Activated CD8-positive, alpha-beta memory T cell treated with anti-CD3 and anti-CD28 coated beads for 36 hours (primary cell): ENCODE measurements around the gene CAPN8. TPM values are rescaled to one million over a fixed set of nuclear protein-coding genes. Genes with fewer than 3 reads are reported as not detected.

ENCODE experiments used
- CTCF ChIA-PET: fragments of 350-600 bp; sonication (Branson Sonifier 250); formaldehyde crosslinking; loops from one replicate; lab custom pipeline; 2021; ENCODE audit warnings: antibody characterized with exemption; lab: Charles Lee
- POLR2A ChIA-PET: fragments of 350-600 bp; sonication (Branson Sonifier 250); formaldehyde crosslinking; loops from one replicate; lab custom pipeline; 2021; ENCODE audit warnings: antibody characterized with exemption; lab: Charles Lee
- total RNA-seq, 2 experiments: library from RNA; stranded (reverse); gene quantifications; one replicate each; pipeline ENCODE4 v1.2.3, GENCODE V29; 2021

Gene CAPN8
- total RNA-seq, result not detected

GRCh38 chr1:223665592-223666312 lies at the start of gene CAPN8:
Gene CAPN8, minus strand, starts transcription at chr1:223665701. Its CDS starts 55 bp downstream, at chr1:223665646.
- POLR2A ChIA-PET, result no interaction called here
- CTCF ChIA-PET, result no interaction called here

- POLR2A ChIA-PET, result no interaction called here
- CTCF ChIA-PET, result interaction anchor here (1.8 to 5.2 kb wide), 2 partner anchors 19 to 34 kb away, joined by 4 to 44 read pairs; no protein-coding TSS in a partner anchor
Measured at GRCh38 chr1:223714849-223715603, 49.5 kb upstream of the CAPN8 start.

- ChIA-PET CTCF (interaction anchor here (5.2 kb wide), 1 partner anchor 35 kb away, joined by 44 read pairs; no protein-coding TSS in a partner anchor), POLR2A (no interaction called here)
Measured at GRCh38 chr1:223714421-223714724, 48.9 kb upstream of the CAPN8 start.

- ChIA-PET CTCF (interaction anchor here (5.2 kb wide), 1 partner anchor 35 kb away, joined by 44 read pairs; no protein-coding TSS in a partner anchor), POLR2A (no interaction called here)
Measured at GRCh38 chr1:223713546-223714420, 48.3 kb upstream of the CAPN8 start.

GRCh38 chr1:223712850-223713474 lies 47.5 kb upstream of the CAPN8 start:
- CTCF ChIA-PET, result interaction anchor here (0.9 to 5.2 kb wide), 2 partner anchors 9 to 36 kb away, joined by 4 to 44 read pairs; no protein-coding TSS in a partner anchor
- POLR2A ChIA-PET, result no interaction called here

- POLR2A ChIA-PET, result interaction anchor here (0.5 kb wide), 1 partner anchor 385 kb away, joined by 3 read pairs; no protein-coding TSS in a partner anchor
Measured at GRCh38 chr1:223712194-223712849, 46.8 kb upstream of the CAPN8 start, which contains the start of gene CAPN2. Gene CAPN2, plus strand, starts transcription at chr1:223712539. Its CDS starts 102 bp downstream, at chr1:223712641.

GRCh38 chr1:223711747-223712193 lies 46.3 kb upstream of the CAPN8 start:
- POLR2A ChIA-PET, result interaction anchor here (0.5 kb wide), 1 partner anchor 386 kb away, joined by 3 read pairs; no protein-coding TSS in a partner anchor

More at GRCh38 chr1:223712194-223712849, 46.8 kb upstream of the CAPN8 start, which contains the start of gene CAPN2:
- CTCF ChIA-PET, result interaction anchor here (0.9 to 5.2 kb wide), 5 partner anchors 9 to 58 kb away, joined by 3 to 44 read pairs (median 4); no protein-coding TSS in a partner anchor

GRCh38 chr1:223711173-223711572 lies 45.7 kb upstream of the CAPN8 start:
- ChIA-PET CTCF (interaction anchor here (1.4 to 5.2 kb wide), 5 partner anchors 13 to 60 kb away, joined by 3 to 44 read pairs (median 4); no protein-coding TSS in a partner anchor), POLR2A (interaction anchor here (1.2 kb wide), 1 partner anchor 10 kb away, joined by 3 read pairs; no protein-coding TSS in a partner anchor)

More at GRCh38 chr1:223711747-223712193, 46.3 kb upstream of the CAPN8 start:
- CTCF ChIA-PET, result interaction anchor here (0.9 to 5.2 kb wide), 6 partner anchors 10 to 59 kb away, joined by 3 to 44 read pairs (median 4); no protein-coding TSS in a partner anchor

GRCh38 chr1:223710179-223711133 lies 45.0 kb upstream of the CAPN8 start:
- CTCF ChIA-PET, result interaction anchor here (1.4 to 5.2 kb wide), 4 partner anchors 12 to 60 kb away, joined by 4 to 44 read pairs (median 4); no protein-coding TSS in a partner anchor
- POLR2A ChIA-PET, result interaction anchor here (1.2 kb wide), 1 partner anchor 9 kb away, joined by 3 read pairs; no protein-coding TSS in a partner anchor

GRCh38 chr1:223709598-223709997 lies 44.1 kb upstream of the CAPN8 start:
- POLR2A ChIA-PET, result no interaction called here
- CTCF ChIA-PET, result interaction anchor here (5.2 kb wide), 1 partner anchor 39 kb away, joined by 44 read pairs; no protein-coding TSS in a partner anchor

- POLR2A ChIA-PET, result no interaction called here
- CTCF ChIA-PET, result interaction anchor here (1.1 kb wide), 1 partner anchor 11 kb away, joined by 4 read pairs; no protein-coding TSS in a partner anchor
Measured at GRCh38 chr1:223708651-223709268, 43.3 kb upstream of the CAPN8 start.

GRCh38 chr1:223708001-223708359 lies 42.5 kb upstream of the CAPN8 start:
- CTCF ChIA-PET, result interaction anchor here (0.8 to 1.8 kb wide), 4 partner anchors 10 to 41 kb away, joined by 3 to 8 read pairs (median 4); no protein-coding TSS in a partner anchor
- POLR2A ChIA-PET, result no interaction called here

GRCh38 chr1:223707256-223708000 lies 41.9 kb upstream of the CAPN8 start:
- POLR2A ChIA-PET, result no interaction called here
- CTCF ChIA-PET, result interaction anchor here (0.8 to 1.8 kb wide), 4 partner anchors 9 to 42 kb away, joined by 3 to 8 read pairs (median 4); no protein-coding TSS in a partner anchor

GRCh38 chr1:223706077-223706973 lies 40.8 kb upstream of the CAPN8 start:
- ChIA-PET CTCF (interaction anchor here (1.8 kb wide), 1 partner anchor 43 kb away, joined by 8 read pairs; no protein-coding TSS in a partner anchor), POLR2A (no interaction called here)
